HG03103 (cell line): ENCODE results near the gene MEX3D.

Experiments
- ATAC-seq: cut with Tn5 transposase; IDR thresholded peaks from one replicate; pipeline ENCODE4 v1.9.1; 2021; ENCODE audit warnings: low read depth; ENCODE audit not compliant: unreplicated experiment

MEX3D gene

GRCh38 chr19:1568320-1569019, at the start of gene MEX3D:
MEX3D (minus strand) TSS chr19:1568325; CDS start chr19:1568058, 267 bp downstream.
- ATAC-seq = peak; percentile 76

- ATAC-seq = no peak
Measured at GRCh38 chr19:1616875-1617274, 48.8 kb upstream of the MEX3D start.

GRCh38 chr19:1616396-1616795, 48.3 kb upstream of the MEX3D start:
- ATAC-seq = no peak

- no peak for ATAC-seq
Measured at GRCh38 chr19:1615156-1615765, 47.1 kb upstream of the MEX3D start.

GRCh38 chr19:1613808-1614570, 45.9 kb upstream of the MEX3D start:
- no peak for ATAC-seq

- no peak for ATAC-seq
Measured at GRCh38 chr19:1613146-1613545, 45.0 kb upstream of the MEX3D start.

GRCh38 chr19:1612114-1613086, 44.3 kb upstream of the MEX3D start:
- no peak for ATAC-seq

GRCh38 chr19:1611353-1611752, 43.2 kb upstream of the MEX3D start:
- no peak for ATAC-seq

GRCh38 chr19:1610579-1610978, 42.5 kb upstream of the MEX3D start:
- no peak for ATAC-seq

GRCh38 chr19:1609680-1610474, 41.8 kb upstream of the MEX3D start:
- no peak for ATAC-seq

GRCh38 chr19:1609103-1609396, 40.9 kb upstream of the MEX3D start:
- ATAC-seq = no peak

- ATAC-seq = no peak
Measured at GRCh38 chr19:1608359-1609102, 40.4 kb upstream of the MEX3D start.

- ATAC-seq = no peak
Measured at GRCh38 chr19:1606138-1606651, 38.1 kb upstream of the MEX3D start.

GRCh38 chr19:1605236-1606137, 37.4 kb upstream of the MEX3D start, which contains the start of gene UQCR11:
UQCR11 (minus strand) TSS chr19:1605462; CDS start chr19:1605409, 53 bp downstream.
- ATAC-seq = peak; percentile 79

- ATAC-seq = no peak
Measured at GRCh38 chr19:1602091-1602707, 34.1 kb upstream of the MEX3D start.

GRCh38 chr19:1601613-1602064, 33.5 kb upstream of the MEX3D start:
- ATAC-seq = no peak

GRCh38 chr19:1599460-1599846, 31.3 kb upstream of the MEX3D start:
- ATAC-seq = no peak
